Loucy (cell line): Measurements from ENCODE around the gene SBF2.

Source experiments
- EZH2phosphoT487 ChIP-seq: fragments of 200-600 bp; IDR thresholded peaks from 2 replicates; pipeline ENCODE4 v1.6.1; 2018; ENCODE audit warnings: antibody characterized with exemption, mild to moderate bottlenecking, moderate library complexity, borderline replicate concordance
- TF ChIP-seq, protein P1 (sequence below): fragments of 200-600 bp; sonication (generic); conservative IDR thresholded peaks from 2 replicates; pipeline ENCODE4 v1.5.1; 2014; ENCODE audit warnings: mild to moderate bottlenecking, antibody characterized with exemption, low read length

DNA sequence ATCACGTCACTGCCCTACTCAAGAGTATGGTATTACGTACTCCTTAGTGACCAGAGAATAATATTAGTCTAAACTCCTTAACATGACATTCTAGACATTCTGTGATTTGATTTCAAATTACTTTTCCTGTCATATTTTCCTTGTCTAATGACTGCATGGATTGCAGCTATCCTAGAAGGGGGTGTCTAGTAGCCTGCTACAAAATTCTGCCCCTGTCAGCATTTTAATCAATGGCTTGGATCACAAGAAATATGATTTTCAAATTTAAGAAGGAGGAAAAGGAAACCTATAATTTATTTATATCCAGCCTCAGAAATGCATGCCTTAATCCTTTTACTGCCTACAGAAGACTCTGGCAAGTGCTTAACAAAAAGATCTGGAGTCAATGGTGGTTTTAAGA lies 413.4 kb downstream of the SBF2 start:
- TF ChIP-seq, protein P1, sequence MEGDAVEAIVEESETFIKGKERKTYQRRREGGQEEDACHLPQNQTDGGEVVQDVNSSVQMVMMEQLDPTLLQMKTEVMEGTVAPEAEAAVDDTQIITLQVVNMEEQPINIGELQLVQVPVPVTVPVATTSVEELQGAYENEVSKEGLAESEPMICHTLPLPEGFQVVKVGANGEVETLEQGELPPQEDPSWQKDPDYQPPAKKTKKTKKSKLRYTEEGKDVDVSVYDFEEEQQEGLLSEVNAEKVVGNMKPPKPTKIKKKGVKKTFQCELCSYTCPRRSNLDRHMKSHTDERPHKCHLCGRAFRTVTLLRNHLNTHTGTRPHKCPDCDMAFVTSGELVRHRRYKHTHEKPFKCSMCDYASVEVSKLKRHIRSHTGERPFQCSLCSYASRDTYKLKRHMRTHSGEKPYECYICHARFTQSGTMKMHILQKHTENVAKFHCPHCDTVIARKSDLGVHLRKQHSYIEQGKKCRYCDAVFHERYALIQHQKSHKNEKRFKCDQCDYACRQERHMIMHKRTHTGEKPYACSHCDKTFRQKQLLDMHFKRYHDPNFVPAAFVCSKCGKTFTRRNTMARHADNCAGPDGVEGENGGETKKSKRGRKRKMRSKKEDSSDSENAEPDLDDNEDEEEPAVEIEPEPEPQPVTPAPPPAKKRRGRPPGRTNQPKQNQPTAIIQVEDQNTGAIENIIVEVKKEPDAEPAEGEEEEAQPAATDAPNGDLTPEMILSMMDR, result no peak
- TF ChIP-seq EZH2phosphoT487, result no peak
